NCI-H345 (cell line): Measurements from ENCODE around the gene COMMD3.

ENCODE experiments used
- DNase-seq: peaks from one replicate; lab custom pipeline; 2025; lab: John Stamatoyannopoulos, UW

COMMD3 gene

DNA sequence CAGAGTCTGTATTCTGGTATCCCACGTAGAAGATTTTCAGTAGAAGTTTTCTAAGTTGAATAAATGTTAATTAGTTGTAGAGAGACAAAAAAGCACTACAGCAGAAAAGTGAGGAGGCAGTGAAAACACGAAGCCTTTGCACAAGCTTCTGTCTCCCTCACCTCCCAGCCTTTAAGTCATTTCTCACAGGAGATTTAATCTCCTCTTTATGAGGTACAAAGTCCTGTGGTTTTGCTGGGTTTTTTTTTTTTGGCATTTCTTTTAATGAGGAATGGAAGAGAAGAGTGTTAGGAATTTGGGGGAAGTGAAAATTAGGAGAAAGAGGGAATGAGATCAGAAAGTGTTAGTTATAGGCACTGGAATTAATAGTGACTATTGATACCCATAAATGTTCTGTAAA lies 50.6 kb downstream of the COMMD3 start:
- no peak for DNase-seq

DNA sequence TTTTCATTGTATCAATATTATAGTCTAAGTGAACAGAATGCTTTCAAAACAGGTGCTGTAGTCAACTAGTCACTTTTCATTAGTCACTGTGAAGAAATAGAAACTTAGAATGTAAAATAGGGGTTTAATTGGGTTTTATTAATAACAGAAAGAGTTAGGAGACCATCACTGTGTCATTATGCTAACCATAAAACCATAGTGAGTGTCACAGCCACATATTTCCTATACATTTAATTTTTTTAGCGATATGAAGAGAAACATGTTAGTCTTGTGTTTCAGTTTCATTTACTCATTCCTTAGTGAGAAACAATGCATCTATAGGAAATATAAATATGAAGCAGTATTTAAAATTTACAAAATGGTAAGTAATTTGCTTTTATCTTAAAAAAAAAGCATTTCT lies 51.3 kb downstream of the COMMD3 start:
- no peak for DNase-seq

DNA sequence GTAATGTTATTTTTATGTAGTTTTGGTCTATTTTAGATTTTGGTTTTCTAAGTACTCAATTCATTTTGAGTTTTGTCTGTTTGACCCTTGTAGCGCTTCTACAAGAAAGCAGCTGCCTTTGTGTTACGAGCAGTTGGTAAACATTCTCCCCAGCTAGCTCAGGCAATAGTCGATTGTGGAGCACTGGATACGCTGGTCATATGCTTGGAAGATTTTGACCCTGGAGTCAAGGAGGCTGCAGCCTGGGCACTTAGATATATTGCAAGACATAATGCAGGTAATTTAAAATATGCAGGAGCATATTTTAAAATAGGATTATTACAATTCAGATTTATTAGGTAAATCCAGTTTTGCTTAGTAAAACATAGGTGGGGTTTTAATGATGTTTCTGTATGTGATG lies 52.2 kb downstream of the COMMD3 start:
- no peak for DNase-seq

DNA sequence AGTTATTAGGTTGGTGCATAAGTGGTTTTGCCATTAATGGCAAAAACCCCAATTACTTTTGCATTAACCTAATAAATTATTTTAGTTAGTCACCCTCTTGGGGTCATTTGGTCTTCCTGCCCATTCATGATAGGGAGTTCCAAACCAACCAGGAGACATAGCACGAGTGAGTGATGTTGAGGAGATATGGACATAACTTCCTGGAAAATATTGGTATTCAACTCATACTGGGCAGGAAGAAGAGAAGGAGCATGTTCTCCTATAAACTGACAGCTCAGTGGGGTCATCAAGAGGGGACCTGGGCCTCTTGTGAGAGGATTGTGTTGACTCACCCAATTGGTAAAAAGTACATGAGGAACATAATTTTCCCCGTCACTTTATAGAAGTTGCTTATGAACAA lies 52.8 kb downstream of the COMMD3 start:
- no peak for DNase-seq

DNA sequence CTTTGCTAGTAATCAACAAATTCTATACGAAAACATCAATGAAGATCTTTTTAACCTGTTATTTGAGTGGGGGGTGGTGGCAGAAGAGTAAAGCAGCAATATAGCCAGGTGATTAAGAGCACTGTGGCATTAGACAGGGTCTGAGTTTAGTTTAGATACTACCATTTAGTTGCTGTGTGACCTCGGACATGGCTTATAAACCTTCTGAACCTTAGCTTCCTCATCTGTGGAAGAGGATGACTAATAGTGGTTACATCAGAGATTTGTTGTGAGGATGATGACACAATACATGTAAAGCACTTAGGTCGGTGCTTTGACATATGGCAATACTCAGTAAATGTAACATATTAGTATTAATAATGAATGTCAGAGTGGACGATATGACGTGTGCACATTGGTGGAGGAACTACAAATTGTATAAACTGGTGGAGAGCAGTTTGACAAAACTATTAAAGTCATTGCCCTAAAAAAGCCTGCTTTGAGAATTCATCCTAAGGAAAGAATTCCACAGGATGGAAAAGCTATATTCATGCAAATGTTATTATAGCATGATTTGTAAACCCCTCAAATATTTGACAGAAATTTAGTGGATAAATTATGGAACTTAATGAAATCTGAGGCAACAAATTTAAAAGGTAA lies 53.4 kb downstream of the COMMD3 start:
- DNase-seq: no peak
